ENCODE measurements around the gene CEP43.

GRCh38 chr6:166970776-166971175 lies 28.4 kb upstream of the CEP43 start:
- no peak for TF ChIP-seq CTCF (IDR thresholded peaks at IDR 0.05; ENCODE audit: poor library complexity, severe bottlenecking)
- no peak for TF ChIP-seq EZH2 (IDR thresholded peaks at IDR 0.05; ENCODE audit: borderline replicate concordance, insufficient read depth, low read length, poor library complexity, severe bottlenecking)
- no peak for TF ChIP-seq TAF1 (IDR thresholded peaks at IDR 0.05; ENCODE audit: low read depth)
- TF ChIP-seq POLR2AphosphoS5 (IDR thresholded peaks at IDR 0.05) = no peak
- TF ChIP-seq EP300 (conservative IDR thresholded peaks at IDR 0.05; ENCODE audit: poor library complexity, severe bottlenecking) = no peak

All from neural cell (in vitro differentiated cells).